Osteocyte (in vitro differentiated cells): ENCODE data around the gene RPUSD4. TPM values are rescaled to one million over a fixed set of nuclear protein-coding genes. Genes with fewer than 3 reads are reported as not detected.

Experiments
- DNase-seq: peaks from one replicate; pipeline ENCODE4 v3.0.0; 2021; ENCODE audit warnings: mixed read lengths; ENCODE audit not compliant: unreplicated experiment; ENCODE audit errors: extremely low spot score
- H3K27ac Mint-ChIP-seq: one replicate; pipeline ENCODE4 v1.8.0; 2021; ENCODE audit warnings: mild to moderate bottlenecking, mixed read lengths; ENCODE audit not compliant: unreplicated experiment
- H3K27me3 Mint-ChIP-seq: one replicate; pipeline ENCODE4 v1.8.0; 2021; ENCODE audit warnings: mixed read lengths; ENCODE audit not compliant: unreplicated experiment
- H3K36me3 Mint-ChIP-seq: one replicate; pipeline ENCODE4 v1.8.0; 2021; ENCODE audit warnings: mixed read lengths; ENCODE audit not compliant: unreplicated experiment
- H3K4me1 Mint-ChIP-seq: one replicate; pipeline ENCODE4 v1.8.0; 2021; ENCODE audit warnings: mixed read lengths; ENCODE audit not compliant: unreplicated experiment
- H3K4me3 Mint-ChIP-seq: one replicate; pipeline ENCODE4 v1.8.0; 2021; ENCODE audit warnings: mild to moderate bottlenecking, moderate library complexity, mixed read lengths; ENCODE audit not compliant: unreplicated experiment
- H3K9me3 Mint-ChIP-seq: one replicate; pipeline ENCODE4 v1.8.0; 2021; ENCODE audit warnings: mixed read lengths; ENCODE audit not compliant: unreplicated experiment
- CTCF ChIP-seq: fragments of 200-600 bp; sonication (generic); IDR thresholded peaks from 2 replicates; pipeline ENCODE4 v1.5.0; 2021; ENCODE audit warnings: antibody characterized with exemption, mild to moderate bottlenecking, moderate library complexity
- total RNA-seq: library from RNA; stranded (reverse); gene quantifications from 2 replicates; pipeline ENCODE4 v1.2.1, GENCODE V29; 2021

Gene RPUSD4
- total RNA-seq, 1 donor from 2014 or later = 27.1 TPM

GRCh38 chr11:126162306-126163030, 49.0 kb downstream of the RPUSD4 start:
- Mint-ChIP-seq H3K4me1 (peaks cover 46% of the 10 kb centered on the region), H3K27ac (peak overlapping the region; percentile 89), H3K27me3 (no peaks in the 10 kb centered on the region), H3K4me3 (no peak overlapping the region), H3K36me3 (peaks cover 2% of the 10 kb centered on the region), H3K9me3 (no peaks in the 10 kb centered on the region)
- TF ChIP-seq CTCF = no peak
- no peak for DNase-seq

GRCh38 chr11:126161023-126161391, 50.4 kb downstream of the RPUSD4 start:
- Mint-ChIP-seq H3K27me3 (no peaks in the 10 kb centered on the region), H3K27ac (no peak overlapping the region), H3K9me3 (no peaks in the 10 kb centered on the region), H3K36me3 (peaks cover 2% of the 10 kb centered on the region), H3K4me3 (no peak overlapping the region), H3K4me1 (peaks cover 35% of the 10 kb centered on the region)
- TF ChIP-seq CTCF = no peak
- DNase-seq = no peak

GRCh38 chr11:126160345-126161022, 51.0 kb downstream of the RPUSD4 start:
- Mint-ChIP-seq H3K27me3 (peaks cover 3% of the 10 kb centered on the region), H3K4me3 (no peak overlapping the region), H3K36me3 (peaks cover 2% of the 10 kb centered on the region), H3K9me3 (no peaks in the 10 kb centered on the region), H3K27ac (no peak overlapping the region), H3K4me1 (peaks cover 35% of the 10 kb centered on the region)
- TF ChIP-seq CTCF = no peak
- DNase-seq = no peak

- no peak for DNase-seq
- Mint-ChIP-seq H3K9me3 (no peaks in the 10 kb centered on the region), H3K4me1 (peaks cover 35% of the 10 kb centered on the region), H3K4me3 (no peak overlapping the region), H3K27me3 (peaks cover 9% of the 10 kb centered on the region), H3K36me3 (peaks cover 2% of the 10 kb centered on the region), H3K27ac (no peak overlapping the region)
- no peak for TF ChIP-seq CTCF
Measured at GRCh38 chr11:126159719-126160344, 51.6 kb downstream of the RPUSD4 start.
